Measurements from ENCODE around the gene ARHGEF19. TPM values are rescaled to one million over a fixed set of nuclear protein-coding genes. Genes with fewer than 3 reads are reported as not detected.

ARHGEF19 gene
- total and polyA plus RNA-seq, 9 of the 15 experiments (the other 6 are each of a cell fraction or from before 2014, with no cell fraction given): 0.73 to 21.0 (median 5.2) TPM

GRCh38 chr1:16162163-16162822 lies 50.2 kb downstream of the ARHGEF19 start (continued):
- no peak for TF ChIP-seq PATZ1 (CRISPR knock-in tag; IDR thresholded peaks at IDR 0.05; ENCODE audit: borderline replicate concordance)
- no peak for TF ChIP-seq ZNF3 (CRISPR knock-in tag; IDR thresholded peaks at IDR 0.05)
- no peak for TF ChIP-seq ZNF436 (CRISPR knock-in tag; IDR thresholded peaks at IDR 0.05)
- TF ChIP-seq FOXJ2 (tag; IDR thresholded peaks at IDR 0.05): no peak
- TF ChIP-seq ZNF75A (CRISPR knock-in tag; IDR thresholded peaks at IDR 0.05): no peak
- no peak for TF ChIP-seq HDAC6 (IDR thresholded peaks at IDR 0.05; ENCODE audit: low read depth, low read length)
- TF ChIP-seq ZNF253 (CRISPR knock-in tag; conservative IDR thresholded peaks at IDR 0.05): no peak
- TF ChIP-seq SMC3 (conservative IDR thresholded peaks at IDR 0.05; ENCODE audit: insufficient read depth, low read depth, low read length): no peak
- TF ChIP-seq RNF219 (CRISPR knock-in tag; IDR thresholded peaks at IDR 0.05): no peak
- TF ChIP-seq, protein P1, sequence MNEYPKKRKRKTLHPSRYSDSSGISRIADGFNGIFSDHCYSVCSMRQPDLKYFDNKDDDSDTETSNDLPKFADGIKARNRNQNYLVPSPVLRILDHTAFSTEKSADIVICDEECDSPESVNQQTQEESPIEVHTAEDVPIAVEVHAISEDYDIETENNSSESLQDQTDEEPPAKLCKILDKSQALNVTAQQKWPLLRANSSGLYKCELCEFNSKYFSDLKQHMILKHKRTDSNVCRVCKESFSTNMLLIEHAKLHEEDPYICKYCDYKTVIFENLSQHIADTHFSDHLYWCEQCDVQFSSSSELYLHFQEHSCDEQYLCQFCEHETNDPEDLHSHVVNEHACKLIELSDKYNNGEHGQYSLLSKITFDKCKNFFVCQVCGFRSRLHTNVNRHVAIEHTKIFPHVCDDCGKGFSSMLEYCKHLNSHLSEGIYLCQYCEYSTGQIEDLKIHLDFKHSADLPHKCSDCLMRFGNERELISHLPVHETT (CRISPR knock-in tag; conservative IDR thresholded peaks at IDR 0.05 in 1 of 2, IDR thresholded peaks at IDR 0.05 in 1 of 2): no peak
- TF ChIP-seq NR4A1 (CRISPR knock-in tag; IDR thresholded peaks at IDR 0.05): no peak
- TF ChIP-seq NR4A1 (tag; IDR thresholded peaks at IDR 0.05): no peak; the same call in 1 of the 2 replicates
- no peak for TF ChIP-seq SRSF3 (IDR thresholded peaks at IDR 0.05; ENCODE audit: insufficient read depth, low read length)
- no peak for TF ChIP-seq ZNF224 (CRISPR knock-in tag; IDR thresholded peaks at IDR 0.05)
- TF ChIP-seq, protein P2, sequence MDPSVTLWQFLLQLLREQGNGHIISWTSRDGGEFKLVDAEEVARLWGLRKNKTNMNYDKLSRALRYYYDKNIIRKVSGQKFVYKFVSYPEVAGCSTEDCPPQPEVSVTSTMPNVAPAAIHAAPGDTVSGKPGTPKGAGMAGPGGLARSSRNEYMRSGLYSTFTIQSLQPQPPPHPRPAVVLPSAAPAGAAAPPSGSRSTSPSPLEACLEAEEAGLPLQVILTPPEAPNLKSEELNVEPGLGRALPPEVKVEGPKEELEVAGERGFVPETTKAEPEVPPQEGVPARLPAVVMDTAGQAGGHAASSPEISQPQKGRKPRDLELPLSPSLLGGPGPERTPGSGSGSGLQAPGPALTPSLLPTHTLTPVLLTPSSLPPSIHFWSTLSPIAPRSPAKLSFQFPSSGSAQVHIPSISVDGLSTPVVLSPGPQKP (CRISPR knock-in tag; IDR thresholded peaks at IDR 0.05): no peak
- no peak for TF ChIP-seq RBM14 (IDR thresholded peaks at IDR 0.05; ENCODE audit: borderline replicate concordance, insufficient read depth, low read depth, low read length)
- no peak for TF ChIP-seq GTF2B (IDR thresholded peaks at IDR 0.05; ENCODE audit: extremely low read depth, insufficient read length)
- TF ChIP-seq RAD21 (CRISPR knock-in tag; conservative IDR thresholded peaks at IDR 0.05 in 1 of 2, IDR thresholded peaks at IDR 0.05 in 1 of 2): no peak; a peak in 1 of 4 replicates

All from K562 (cell line).